ENCODE measurements around the gene COLGALT1.

- TF ChIP-seq ZSCAN18 (tag by site-specific recombination; IDR thresholded peaks at IDR 0.05) (no peak), YY1 (tag by site-specific recombination; IDR thresholded peaks at IDR 0.05) (no peak), ZNF184 (tag by site-specific recombination; IDR thresholded peaks at IDR 0.05) (no peak), ZNF391 (tag by site-specific recombination; IDR thresholded peaks at IDR 0.05; ENCODE audit: borderline replicate concordance, low read depth) (0 out of 2 replicates have a peak, but pooled peaks have one; percentile 18), ZNF311 (tag by site-specific recombination; IDR thresholded peaks at IDR 0.05; ENCODE audit: borderline replicate concordance) (no peak)
- TF ChIP-seq, protein P1, sequence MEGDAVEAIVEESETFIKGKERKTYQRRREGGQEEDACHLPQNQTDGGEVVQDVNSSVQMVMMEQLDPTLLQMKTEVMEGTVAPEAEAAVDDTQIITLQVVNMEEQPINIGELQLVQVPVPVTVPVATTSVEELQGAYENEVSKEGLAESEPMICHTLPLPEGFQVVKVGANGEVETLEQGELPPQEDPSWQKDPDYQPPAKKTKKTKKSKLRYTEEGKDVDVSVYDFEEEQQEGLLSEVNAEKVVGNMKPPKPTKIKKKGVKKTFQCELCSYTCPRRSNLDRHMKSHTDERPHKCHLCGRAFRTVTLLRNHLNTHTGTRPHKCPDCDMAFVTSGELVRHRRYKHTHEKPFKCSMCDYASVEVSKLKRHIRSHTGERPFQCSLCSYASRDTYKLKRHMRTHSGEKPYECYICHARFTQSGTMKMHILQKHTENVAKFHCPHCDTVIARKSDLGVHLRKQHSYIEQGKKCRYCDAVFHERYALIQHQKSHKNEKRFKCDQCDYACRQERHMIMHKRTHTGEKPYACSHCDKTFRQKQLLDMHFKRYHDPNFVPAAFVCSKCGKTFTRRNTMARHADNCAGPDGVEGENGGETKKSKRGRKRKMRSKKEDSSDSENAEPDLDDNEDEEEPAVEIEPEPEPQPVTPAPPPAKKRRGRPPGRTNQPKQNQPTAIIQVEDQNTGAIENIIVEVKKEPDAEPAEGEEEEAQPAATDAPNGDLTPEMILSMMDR (tag by site-specific recombination; IDR thresholded peaks at IDR 0.05): no peak
- TF ChIP-seq, protein P2, sequence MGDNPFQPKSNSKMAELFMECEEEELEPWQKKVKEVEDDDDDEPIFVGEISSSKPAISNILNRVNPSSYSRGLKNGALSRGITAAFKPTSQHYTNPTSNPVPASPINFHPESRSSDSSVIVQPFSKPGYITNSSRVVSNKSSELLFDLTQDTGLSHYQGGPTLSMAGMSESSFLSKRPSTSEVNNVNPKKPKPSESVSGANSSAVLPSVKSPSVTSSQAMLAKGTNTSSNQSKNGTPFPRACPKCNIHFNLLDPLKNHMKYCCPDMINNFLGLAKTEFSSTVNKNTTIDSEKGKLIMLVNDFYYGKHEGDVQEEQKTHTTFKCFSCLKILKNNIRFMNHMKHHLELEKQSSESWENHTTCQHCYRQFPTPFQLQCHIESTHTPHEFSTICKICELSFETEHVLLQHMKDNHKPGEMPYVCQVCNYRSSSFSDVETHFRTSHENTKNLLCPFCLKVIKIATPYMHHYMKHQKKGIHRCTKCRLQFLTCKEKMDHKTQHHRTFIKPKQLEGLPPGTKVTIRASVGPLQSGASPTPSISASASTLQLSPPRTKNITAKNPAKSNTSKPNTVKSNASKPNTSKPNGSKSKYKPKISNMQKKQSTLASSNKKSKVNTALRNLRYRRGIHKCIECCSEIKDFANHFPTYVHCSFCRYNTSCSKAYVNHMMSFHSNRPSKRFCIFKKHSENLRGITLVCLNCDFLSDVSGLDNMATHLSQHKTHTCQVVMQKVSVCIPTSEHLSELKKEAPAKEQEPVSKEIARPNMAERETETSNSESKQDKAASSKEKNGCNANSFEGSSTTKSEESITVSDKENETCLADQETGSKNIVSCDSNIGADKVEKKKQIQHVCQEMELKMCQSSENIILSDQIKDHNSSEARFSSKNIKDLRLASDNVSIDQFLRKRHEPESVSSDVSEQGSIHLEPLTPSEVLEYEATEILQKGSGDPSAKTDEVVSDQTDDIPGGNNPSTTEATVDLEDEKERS (tag by site-specific recombination; IDR thresholded peaks at IDR 0.05): 0 out of 2 replicates have a peak, but pooled peaks have one; percentile 50
Observed at GRCh38 chr19:17605117-17605516, 49.7 kb downstream of the COLGALT1 start.
